CD4-positive, alpha-beta memory T cell (primary cell): ENCODE results near the gene TMEM61. TPM values are rescaled to one million over a fixed set of nuclear protein-coding genes. Genes with fewer than 3 reads are reported as not detected.

Experiments
- CTCF ChIA-PET: fragments of 350-600 bp; sonication (Branson Sonifier 250); formaldehyde crosslinking; loops from one replicate; lab custom pipeline; 2021; ENCODE audit warnings: inconsistent platforms; ENCODE audit not compliant: partially characterized antibody; lab: Charles Lee
- POLR2A ChIA-PET: fragments of 350-600 bp; sonication (Branson Sonifier 250); formaldehyde crosslinking; loops from one replicate; lab custom pipeline; 2021; ENCODE audit not compliant: partially characterized antibody; lab: Charles Lee
- DNase-seq, 5 donors: peaks; one replicate each; pipeline versions ENCODE4 v3.0.0 to v3.0.0-alpha.2; 2020 to 2022; ENCODE audit warnings: mixed read lengths in 1 of 5
- H3K27ac ChIP-seq: one replicate; pipeline ENCODE4 v1.7.0; 2013; ENCODE audit warnings: low read depth, low read length
- H3K27me3 ChIP-seq: 2 replicates; pipeline ENCODE4 v1.7.0; 2013; ENCODE audit warnings: mild to moderate bottlenecking, low read length, moderate library complexity; ENCODE audit not compliant: insufficient read depth
- H3K36me3 ChIP-seq: 2 replicates; pipeline ENCODE4 v1.7.0; 2013; ENCODE audit warnings: mild to moderate bottlenecking, low read length, moderate library complexity; ENCODE audit not compliant: insufficient read depth
- H3K4me1 ChIP-seq: 2 replicates; pipeline ENCODE4 v1.7.0; 2013; ENCODE audit warnings: mild to moderate bottlenecking, low read length, moderate library complexity; ENCODE audit not compliant: insufficient read depth
- H3K4me3 ChIP-seq, 2 donors: one replicate each; pipeline ENCODE4 v1.7.0; 2013; ENCODE audit warnings: low read length in 2 of 2, mild to moderate bottlenecking in 1 of 2
- H3K9me3 ChIP-seq, 2 donors: one replicate each; pipeline ENCODE4 v1.7.0; 2013; ENCODE audit warnings: low read length in 2 of 2, control low read depth in 1 of 2; ENCODE audit not compliant: control insufficient read depth in 1 of 2
- H3K27ac Mint-ChIP-seq, 7 donors: one replicate each; pipeline ENCODE4 v1.8.0; 2020 to 2021; ENCODE audit warnings: mixed read lengths in 7 of 7, mild to moderate bottlenecking in 6 of 7, inconsistent platforms in 3 of 7, moderate library complexity in 3 of 7
- H3K27me3 Mint-ChIP-seq, 2 donors: one replicate each; pipeline ENCODE4 v1.8.0; 2020 to 2021; ENCODE audit warnings: mixed read lengths in 2 of 2
- H3K36me3 Mint-ChIP-seq, 2 donors: one replicate each; pipeline ENCODE4 v1.8.0; 2020 to 2021; ENCODE audit warnings: mixed read lengths in 2 of 2, inconsistent platforms in 1 of 2, mild to moderate bottlenecking in 1 of 2
- H3K4me1 Mint-ChIP-seq, 4 donors: one replicate each; pipeline ENCODE4 v1.8.0; 2020 to 2021; ENCODE audit warnings: mixed read lengths in 4 of 4, mild to moderate bottlenecking in 1 of 4
- H3K4me3 Mint-ChIP-seq, 8 donors: one replicate each; pipeline ENCODE4 v1.8.0; 2020 to 2021; ENCODE audit warnings: mixed read lengths in 8 of 8, mild to moderate bottlenecking in 7 of 8, moderate library complexity in 6 of 8, inconsistent platforms in 3 of 8
- H3K9me3 Mint-ChIP-seq, 8 donors: one replicate each; pipeline ENCODE4 v1.8.0; 2020 to 2021; ENCODE audit warnings: mixed read lengths in 8 of 8, mild to moderate bottlenecking in 5 of 8, inconsistent platforms in 3 of 8, moderate library complexity in 1 of 8
- intact Hi-C: fragments of 100-400 bp; cut with micrococcal nuclease; formaldehyde crosslinking; loops from one replicate; pipeline ENCODE4 v1.15.1; 2023
- polyA plus RNA-seq, 2 donors: library from polyadenylated mRNA; unstranded; fragments of 300-500 nt; fragmentation: Illumina TruSeq; gene quantifications; one replicate each; pipeline ENCODE4 v1.2.3, GENCODE V29; 2021
- total RNA-seq, 2 experiments: library from RNA; stranded (reverse); gene quantifications; one replicate each; pipeline ENCODE4 v1.2.3, GENCODE V29; 2021

The TMEM61 gene
- total and polyA plus RNA-seq, 4 experiments from 2014 or later, result not detected

- intact Hi-C loops, result no loop called here
- H3K4me3 Mint-ChIP-seq, result no peak overlapping the region
- H3K27me3 ChIP-seq, result no peaks in the 10 kb centered on the region
- H3K27ac Mint-ChIP-seq, result no peak overlapping the region
- peaks cover 0 to 13% (median under 1%) of the 10 kb centered on the region in 4 donors for H3K4me1 Mint-ChIP-seq
- CTCF ChIA-PET, result no interaction called here
- H3K4me1 ChIP-seq, result no peaks in the 10 kb centered on the region
- H3K36me3 Mint-ChIP-seq, result no peaks in the 10 kb centered on the region
- POLR2A ChIA-PET, result no interaction called here
- no peak overlapping the region for H3K4me3 ChIP-seq
- DNase-seq, result no peak
- H3K27me3 Mint-ChIP-seq, result peaks cover 34 to 42% of the 10 kb centered on the region in 2 donors
- H3K27ac ChIP-seq, result no peak overlapping the region
- H3K36me3 ChIP-seq, result no peaks in the 10 kb centered on the region
- H3K9me3 ChIP-seq, result no peaks in the 10 kb centered on the region
- no peaks in the 10 kb centered on the region for H3K9me3 Mint-ChIP-seq
Observed at GRCh38 chr1:55037733-55038551, 57.5 kb downstream of the TMEM61 start.

GRCh38 chr1:55038552-55038838 lies 58.1 kb downstream of the TMEM61 start:
- no peak overlapping the region for H3K4me3 ChIP-seq
- Mint-ChIP-seq H3K4me3 (no peak overlapping the region), H3K27ac (no peak overlapping the region), H3K4me1 (peaks cover 0 to 13% (median under 1%) of the 10 kb centered on the region in 4 donors), H3K9me3 (no peaks in the 10 kb centered on the region), H3K27me3 (peaks cover 32 to 39% of the 10 kb centered on the region in 2 donors), H3K36me3 (no peaks in the 10 kb centered on the region)
- no peaks in the 10 kb centered on the region for H3K4me1 ChIP-seq
- no peak overlapping the region for H3K27ac ChIP-seq
- no peak for DNase-seq
- H3K36me3 ChIP-seq, result no peaks in the 10 kb centered on the region
- no peaks in the 10 kb centered on the region for H3K27me3 ChIP-seq
- intact Hi-C loops, result no loop called here
- no peaks in the 10 kb centered on the region for H3K9me3 ChIP-seq
- ChIA-PET POLR2A (no interaction called here), CTCF (no interaction called here)

- Histone ChIP-seq H3K4me1 (no peaks in the 10 kb centered on the region), H3K9me3 (no peaks in the 10 kb centered on the region), H3K4me3 (no peak overlapping the region), H3K27me3 (no peaks in the 10 kb centered on the region), H3K27ac (no peak overlapping the region), H3K36me3 (no peaks in the 10 kb centered on the region)
- CTCF ChIA-PET, result no interaction called here
- peaks cover 32 to 39% of the 10 kb centered on the region in 2 donors for H3K27me3 Mint-ChIP-seq
- no peak overlapping the region for H3K27ac Mint-ChIP-seq
- no peaks in the 10 kb centered on the region for H3K9me3 Mint-ChIP-seq
- POLR2A ChIA-PET, result no interaction called here
- H3K4me1 Mint-ChIP-seq, result peaks cover 0 to 13% (median under 1%) of the 10 kb centered on the region in 4 donors
- peak overlapping the region in 1 of 8 donors; percentile 6 for H3K4me3 Mint-ChIP-seq
- H3K36me3 Mint-ChIP-seq, result no peaks in the 10 kb centered on the region
- intact Hi-C loops, result no loop called here
- no peak for DNase-seq
Observed at GRCh38 chr1:55038974-55039341, 58.5 kb downstream of the TMEM61 start.

- Mint-ChIP-seq H3K27ac (no peak within 1 kb of the TSS), H3K9me3 (no peaks in the 10 kb centered on the region)
Observed at GRCh38 chr1:55039342-55040082, 59.1 kb downstream of the TMEM61 start, which contains the start of gene PCSK9. Gene PCSK9 (plus strand): TSS chr1:55039548. CDS start chr1:55039838, 290 bp downstream.

GRCh38 chr1:55040083-55040932 lies 59.9 kb downstream of the TMEM61 start:
- ChIA-PET POLR2A (no interaction called here), CTCF (interaction anchor here (1.5 kb wide), 1 partner anchor 95 kb away, joined by 3 read pairs; no protein-coding TSS in a partner anchor)
- no peak overlapping the region for H3K27ac Mint-ChIP-seq
- H3K27me3 ChIP-seq, result no peaks in the 10 kb centered on the region
- H3K4me3 Mint-ChIP-seq, result peak overlapping the region in 1 of 8 donors; percentile 20
- H3K36me3 ChIP-seq, result no peaks in the 10 kb centered on the region
- H3K27ac ChIP-seq, result no peak overlapping the region
- peaks cover 26 to 31% of the 10 kb centered on the region in 2 donors for H3K27me3 Mint-ChIP-seq
- H3K36me3 Mint-ChIP-seq, result no peaks in the 10 kb centered on the region
- H3K9me3 Mint-ChIP-seq, result peaks cover 0 to 2% (median 0%) of the 10 kb centered on the region in 8 donors
- H3K4me3 ChIP-seq, result no peak overlapping the region
- DNase-seq, result no peak
- H3K4me1 Mint-ChIP-seq, result peaks cover 0 to 13% (median under 1%) of the 10 kb centered on the region in 4 donors
- H3K9me3 ChIP-seq, result no peaks in the 10 kb centered on the region
- intact Hi-C loops, result no loop called here
- H3K4me1 ChIP-seq, result no peaks in the 10 kb centered on the region

More at GRCh38 chr1:55039342-55040082, 59.1 kb downstream of the TMEM61 start, which contains the start of gene PCSK9:
- POLR2A ChIA-PET, result no interaction called here
- Histone ChIP-seq H3K36me3 (no peaks in the 10 kb centered on the region), H3K27me3 (no peaks in the 10 kb centered on the region), H3K9me3 (no peaks in the 10 kb centered on the region), H3K27ac (no peak within 1 kb of the TSS), H3K4me3 (no peak within 1 kb of the TSS), H3K4me1 (no peaks in the 10 kb centered on the region)
- H3K27me3 Mint-ChIP-seq, result peaks cover 31 to 37% of the 10 kb centered on the region in 2 donors
- intact Hi-C loops, result no loop called here
- peak within 1 kb of the TSS in 2 of 8 donors; percentile 6 to 20 for H3K4me3 Mint-ChIP-seq
- DNase-seq, result no peak
- peaks cover 0 to 13% (median under 1%) of the 10 kb centered on the region in 4 donors for H3K4me1 Mint-ChIP-seq
- no peaks in the 10 kb centered on the region for H3K36me3 Mint-ChIP-seq
- CTCF ChIA-PET, result interaction anchor here (1.5 kb wide), 1 partner anchor 94 kb away, joined by 3 read pairs; no protein-coding TSS in a partner anchor

GRCh38 chr1:55040933-55041494 lies 60.6 kb downstream of the TMEM61 start:
- Mint-ChIP-seq H3K4me3 (no peak overlapping the region), H3K36me3 (no peaks in the 10 kb centered on the region), H3K4me1 (peaks cover 0 to 13% (median under 1%) of the 10 kb centered on the region in 4 donors), H3K27ac (no peak overlapping the region), H3K9me3 (peaks cover 0 to 2% (median 0%) of the 10 kb centered on the region in 8 donors), H3K27me3 (peaks cover 25 to 27% of the 10 kb centered on the region in 2 donors)
- no peaks in the 10 kb centered on the region for H3K27me3 ChIP-seq
- CTCF ChIA-PET, result interaction anchor here (1.5 kb wide), 1 partner anchor 96 kb away, joined by 3 read pairs; no protein-coding TSS in a partner anchor
- intact Hi-C loops, result no loop called here
- no peak for DNase-seq
- no peak overlapping the region for H3K27ac ChIP-seq
- no peak overlapping the region for H3K4me3 ChIP-seq
- H3K4me1 ChIP-seq, result no peaks in the 10 kb centered on the region
- POLR2A ChIA-PET, result no interaction called here
- no peaks in the 10 kb centered on the region for H3K9me3 ChIP-seq
- no peaks in the 10 kb centered on the region for H3K36me3 ChIP-seq
